BLaER1 treated with 17β-estradiol and CSF1 and Interleukin-3, amounts not matched to agents 10 nM and 100 nM (cell line): ENCODE measurements around the gene MEDAG.

Experiments
- H3K27ac ChIP-seq, 11 experiments: shearing (Covaris generic); formaldehyde crosslinking; 2 replicates each; pipeline ENCODE4 v1.8.1; 2022
- H3K27me3 ChIP-seq, 11 experiments: shearing (Covaris generic); formaldehyde crosslinking; 2 replicates each; pipeline ENCODE4 v1.8.1; 2022
- H3K36me3 ChIP-seq, 11 experiments: shearing (Covaris generic); formaldehyde crosslinking; 2 replicates each; pipeline ENCODE4 v1.8.1; 2022
- H3K4me1 ChIP-seq, 10 experiments: shearing (Covaris generic); formaldehyde crosslinking; 2 replicates each; pipeline ENCODE4 v1.8.1; 2022
- H3K4me2 ChIP-seq, 11 experiments: shearing (Covaris generic); formaldehyde crosslinking; 2 replicates each; pipeline ENCODE4 v1.8.1; 2022
- H3K4me3 ChIP-seq, 10 experiments: shearing (Covaris generic); formaldehyde crosslinking; 2 replicates each; pipeline ENCODE4 v1.8.1; 2022
- H3K9ac ChIP-seq, 11 experiments: shearing (Covaris generic); formaldehyde crosslinking; 2 replicates each; pipeline ENCODE4 v1.8.1; 2022
- H3K9me3 ChIP-seq, 11 experiments: shearing (Covaris generic); formaldehyde crosslinking; replicated peaks in 1 of 11; 2 replicates each; pipeline ENCODE4 v1.8.1; 2022
- H4K20me1 ChIP-seq, 11 experiments: shearing (Covaris generic); formaldehyde crosslinking; 2 replicates each; pipeline ENCODE4 v1.8.1; 2022
- Cebpa-rat ChIP-seq, 11 experiments: shearing (Covaris generic); IDR thresholded peaks; 2 replicates each; pipeline ENCODE4 v1.8.1; 2022

Gene MEDAG

DNA sequence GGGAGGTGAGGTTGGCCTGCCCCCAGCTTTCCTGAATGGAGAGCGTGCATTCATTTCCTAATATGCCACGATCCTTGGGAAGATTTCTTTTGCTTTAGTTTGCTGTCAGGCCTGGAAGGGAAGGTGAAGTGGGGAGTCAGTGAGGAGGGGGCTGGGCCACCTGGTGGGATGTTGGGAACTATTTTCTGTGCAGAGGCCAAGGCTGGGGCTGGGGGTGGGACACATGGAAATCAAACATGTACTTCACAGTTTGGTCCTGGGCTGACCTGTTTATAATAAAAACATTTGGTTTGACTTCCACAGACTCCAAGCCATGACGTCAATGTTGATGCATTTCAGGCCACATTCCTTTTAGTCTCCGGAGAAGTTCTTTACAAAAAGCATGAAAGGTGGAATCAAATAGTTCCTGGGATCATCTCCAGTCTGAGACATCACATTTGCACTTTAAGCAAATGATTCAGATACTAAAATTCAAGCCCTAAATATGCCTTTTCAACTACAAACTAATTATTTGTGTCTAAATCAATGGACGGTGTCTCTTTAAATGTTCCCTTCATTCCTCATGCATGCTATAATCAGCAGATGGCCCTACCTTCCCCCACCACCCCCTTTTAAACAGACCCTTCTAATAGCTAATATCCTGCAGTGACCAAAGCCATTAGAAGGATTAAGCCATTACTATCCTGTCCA lies 41.5 kb upstream of the MEDAG start:
- Histone ChIP-seq H3K4me2 (no peak overlapping the region; a peak in 1 of 22 replicates), H4K20me1 (no peaks in the 10 kb centered on the region), H3K27me3 (no peaks in the 10 kb centered on the region), H3K27ac (no peak overlapping the region; a peak in 2 of 22 replicates), H3K36me3 (no peaks in the 10 kb centered on the region), H3K9me3 (no peaks in the 10 kb centered on the region), H3K4me3 (no peak overlapping the region), H3K9ac (peak overlapping the region in 2 of 11 experiments; percentile 10 to 14; a peak in 1 of 22 replicates), H3K4me1 (peaks cover 0 to 13% (median 2%) of the 10 kb centered on the region in 10 experiments; a peak in 8 of 20 replicates)
- TF ChIP-seq Cebpa-rat (IDR thresholded peaks at IDR 0.05) = no peak

DNA sequence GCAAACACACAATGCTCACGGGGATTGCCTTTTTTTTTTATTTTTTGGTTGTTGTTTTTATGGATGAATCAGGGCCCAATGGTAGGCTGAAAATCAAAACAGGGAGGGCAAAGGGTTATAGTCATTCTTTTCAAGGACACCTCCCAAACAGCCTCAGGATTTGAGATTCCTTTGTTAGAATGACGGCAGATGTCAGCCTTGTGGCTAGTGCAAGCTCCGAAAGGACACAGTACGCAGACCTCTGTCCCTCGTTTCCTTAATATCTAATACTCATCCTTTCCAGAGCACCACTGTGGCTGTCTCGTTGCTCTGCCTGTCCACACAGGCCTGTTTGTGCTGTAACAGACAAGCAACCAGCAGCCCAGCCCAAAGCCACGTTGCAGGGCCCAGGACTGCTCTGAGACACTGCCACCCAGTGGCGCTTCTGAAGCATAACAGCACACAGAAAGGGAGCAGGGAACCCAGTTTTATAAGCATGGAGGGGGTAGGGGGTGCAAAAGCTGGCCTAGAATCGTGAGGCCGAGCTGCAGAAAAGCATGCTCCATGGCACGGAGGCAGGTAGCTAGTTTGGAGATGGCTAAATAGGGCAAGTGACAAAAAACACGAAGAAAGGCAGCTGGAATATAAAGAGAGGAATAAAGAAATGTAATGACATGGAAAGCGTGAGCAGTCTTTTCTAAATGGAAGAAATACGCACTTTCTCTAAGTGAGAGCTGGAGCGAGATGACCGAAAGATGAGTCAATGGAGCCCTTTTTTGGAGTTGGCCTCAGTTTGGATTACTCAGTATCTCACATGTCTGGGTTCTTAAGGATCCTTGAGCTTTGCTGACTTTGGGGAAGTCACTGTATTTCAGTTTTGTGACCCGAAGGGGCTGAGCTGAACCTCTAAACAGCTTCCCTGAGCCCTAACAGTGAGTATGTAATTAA lies 40.7 kb upstream of the MEDAG start:
- no peaks in the 10 kb centered on the region for H4K20me1 ChIP-seq
- peak overlapping the region in 1 of 11 experiments; percentile 13; a peak in 2 of 22 replicates for H3K27ac ChIP-seq
- H3K27me3 ChIP-seq = no peaks in the 10 kb centered on the region
- H3K4me3 ChIP-seq = no peak overlapping the region
- peak overlapping the region in 3 of 11 experiments; percentile 10 to 14 (median 14); a peak in 3 of 22 replicates for H3K9ac ChIP-seq
- peaks cover 0 to 17% (median 2%) of the 10 kb centered on the region in 10 experiments; a peak in 8 of 20 replicates for H3K4me1 ChIP-seq
- H3K9me3 ChIP-seq = peaks cover 0 to 1% (median 0%) of the 10 kb centered on the region in 11 experiments; a peak in 1 of 22 replicates
- TF ChIP-seq Cebpa-rat (IDR thresholded peaks at IDR 0.05) = no peak
- peak overlapping the region in 3 of 11 experiments; percentile 14 to 51 (median 36); a peak in 6 of 22 replicates for H3K4me2 ChIP-seq
- no peaks in the 10 kb centered on the region for H3K36me3 ChIP-seq

DNA sequence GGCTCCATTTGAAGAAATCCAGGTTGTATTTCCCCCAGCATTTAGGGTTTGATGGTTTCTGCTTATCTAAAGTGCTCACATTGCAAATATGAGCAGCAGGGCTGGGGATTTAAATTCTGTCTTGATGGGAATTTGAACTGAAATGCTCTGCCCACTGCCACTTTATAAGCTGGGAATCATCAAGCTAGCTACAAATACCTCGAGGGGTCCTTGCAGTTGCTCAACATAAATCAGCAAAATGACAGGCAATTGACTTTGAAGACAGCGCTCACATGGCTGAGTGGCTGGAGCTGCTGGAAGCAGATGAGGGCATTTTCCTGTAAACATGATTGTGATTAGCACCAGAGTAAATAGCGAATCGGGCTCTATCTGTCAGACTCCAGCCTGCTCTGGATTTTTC lies 39.4 kb upstream of the MEDAG start:
- Histone ChIP-seq H3K36me3 (no peaks in the 10 kb centered on the region), H3K4me2 (no peak overlapping the region), H3K9me3 (peaks cover 0 to 4% (median 0%) of the 10 kb centered on the region in 11 experiments; a peak in 1 of 22 replicates), H3K4me1 (peaks cover under 1 to 30% (median 11%) of the 10 kb centered on the region in 10 experiments; a peak in 19 of 20 replicates), H3K27ac (no peak overlapping the region), H3K27me3 (no peaks in the 10 kb centered on the region), H3K4me3 (no peak overlapping the region), H3K9ac (no peak overlapping the region), H4K20me1 (no peaks in the 10 kb centered on the region)
- no peak for TF ChIP-seq Cebpa-rat (IDR thresholded peaks at IDR 0.05)

DNA sequence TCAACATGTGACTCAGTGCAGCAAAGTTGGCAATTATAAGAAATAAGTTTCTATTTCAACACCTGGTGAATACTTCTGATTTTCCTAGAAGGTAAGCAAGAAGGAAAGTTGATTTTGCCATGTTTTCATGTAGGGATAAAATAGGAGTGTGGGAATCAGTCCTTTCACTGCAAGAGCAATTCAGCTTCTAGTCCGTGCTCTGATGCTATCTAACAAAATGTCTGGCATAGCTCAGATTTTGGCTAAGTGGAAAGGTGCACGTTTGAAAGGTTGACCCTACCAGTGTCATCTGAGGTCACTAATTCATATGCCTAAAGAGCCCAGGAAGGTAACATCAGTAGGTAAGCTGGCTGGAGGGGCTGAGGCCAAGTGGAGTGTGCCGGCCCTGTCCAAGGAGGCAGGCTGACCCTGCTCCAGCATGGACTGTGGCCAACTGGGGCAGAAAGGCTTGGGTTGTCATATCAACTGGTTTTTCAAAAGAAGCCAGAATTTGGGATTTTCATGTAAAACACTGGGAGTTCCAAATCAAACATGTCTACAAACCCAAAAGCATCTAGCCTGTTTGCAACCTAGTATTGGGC lies 38.9 kb upstream of the MEDAG start:
- H3K9ac ChIP-seq = no peak overlapping the region
- no peak overlapping the region for H3K4me2 ChIP-seq
- H3K4me1 ChIP-seq = peaks cover 6 to 35% (median 16%) of the 10 kb centered on the region in 10 experiments
- no peak overlapping the region for H3K4me3 ChIP-seq
- TF ChIP-seq Cebpa-rat (IDR thresholded peaks at IDR 0.05) = no peak
- no peaks in the 10 kb centered on the region for H4K20me1 ChIP-seq
- no peaks in the 10 kb centered on the region for H3K36me3 ChIP-seq
- no peaks in the 10 kb centered on the region for H3K27me3 ChIP-seq
- peaks cover 0 to 4% (median 0%) of the 10 kb centered on the region in 11 experiments; a peak in 1 of 22 replicates for H3K9me3 ChIP-seq
- H3K27ac ChIP-seq = no peak overlapping the region

DNA sequence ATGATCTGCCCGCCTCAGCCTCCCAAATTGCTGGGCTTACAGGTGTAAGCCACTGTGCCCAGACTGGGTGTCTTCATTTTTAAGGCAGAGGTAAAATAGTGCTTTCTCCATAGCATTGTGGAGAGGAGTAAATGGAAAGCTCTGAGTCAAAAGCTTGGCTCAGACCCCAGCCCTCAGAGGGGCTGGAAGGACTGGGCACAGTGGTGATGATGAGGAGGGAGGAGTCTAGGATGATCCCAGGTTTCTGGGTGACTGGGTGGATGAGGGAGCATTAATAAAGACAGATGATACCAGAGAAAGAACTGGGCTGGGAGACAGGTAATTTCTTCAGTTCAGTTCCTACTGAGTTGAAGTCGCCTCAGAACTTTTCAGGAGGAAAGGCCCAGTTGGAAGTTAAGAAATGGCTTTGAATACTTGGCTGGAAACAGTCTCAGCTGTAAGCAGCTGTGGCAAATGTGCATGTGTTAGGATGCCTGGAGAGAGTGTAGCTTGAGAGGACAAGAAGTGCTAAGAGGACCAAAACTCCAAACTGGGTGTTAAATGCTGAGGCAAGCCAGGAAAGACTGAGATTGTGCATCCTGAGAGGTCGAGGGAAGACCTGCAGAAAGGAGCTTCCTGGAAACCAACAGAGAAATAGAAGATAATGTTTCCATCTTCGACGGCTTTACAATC lies 37.1 kb upstream of the MEDAG start:
- Histone ChIP-seq H3K4me3 (no peak overlapping the region), H3K9ac (no peak overlapping the region), H3K36me3 (no peaks in the 10 kb centered on the region), H4K20me1 (no peaks in the 10 kb centered on the region), H3K4me2 (no peak overlapping the region), H3K4me1 (peaks cover 23 to 53% (median 34%) of the 10 kb centered on the region in 10 experiments), H3K9me3 (peaks cover 0 to 4% (median 0%) of the 10 kb centered on the region in 11 experiments; a peak in 1 of 22 replicates), H3K27ac (no peak overlapping the region), H3K27me3 (no peaks in the 10 kb centered on the region)
- TF ChIP-seq Cebpa-rat (IDR thresholded peaks at IDR 0.05) = no peak

DNA sequence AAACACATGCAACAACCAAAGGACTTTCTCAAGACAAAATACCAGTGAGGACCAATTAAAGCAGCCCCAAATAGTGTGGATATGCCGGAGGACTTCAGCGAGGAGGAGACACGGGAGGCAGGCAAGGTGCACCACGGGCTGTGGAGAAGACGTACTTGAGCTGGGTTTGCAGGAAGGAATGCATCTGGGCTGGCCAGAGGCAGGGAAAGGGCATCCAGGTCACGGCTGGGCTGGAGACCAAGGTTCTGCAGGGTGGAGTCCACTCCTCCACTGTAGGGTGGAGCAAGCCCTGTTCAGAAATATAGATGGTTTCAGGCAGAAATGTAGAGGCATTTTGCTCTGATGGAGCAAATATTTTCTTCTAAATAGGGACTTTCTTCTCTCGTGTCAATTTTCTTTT lies 36.6 kb upstream of the MEDAG start:
- Histone ChIP-seq H3K4me2 (no peak overlapping the region), H3K4me3 (no peak overlapping the region), H3K36me3 (no peaks in the 10 kb centered on the region), H4K20me1 (no peaks in the 10 kb centered on the region), H3K27ac (no peak overlapping the region), H3K9ac (no peak overlapping the region), H3K4me1 (peaks cover 23 to 56% (median 37%) of the 10 kb centered on the region in 10 experiments), H3K9me3 (peaks cover 0 to 4% (median 0%) of the 10 kb centered on the region in 11 experiments; a peak in 1 of 22 replicates), H3K27me3 (no peaks in the 10 kb centered on the region)
- no peak for TF ChIP-seq Cebpa-rat (IDR thresholded peaks at IDR 0.05)

GRCh38 chr13:30870049-30870884 lies 35.8 kb upstream of the MEDAG start:
- no peak overlapping the region for H3K4me3 ChIP-seq
- peaks cover 23 to 53% (median 37%) of the 10 kb centered on the region in 10 experiments for H3K4me1 ChIP-seq
- H3K4me2 ChIP-seq = peak overlapping the region in 5 of 11 experiments; percentile 5 to 86 (median 14); a peak in 4 of 22 replicates

More at GRCh38 chr13:30870049-30870884, 35.8 kb upstream of the MEDAG start:
- H3K36me3 ChIP-seq = no peaks in the 10 kb centered on the region
- no peaks in the 10 kb centered on the region for H3K27me3 ChIP-seq
- H3K27ac ChIP-seq = no peak overlapping the region
- no peak for TF ChIP-seq Cebpa-rat (IDR thresholded peaks at IDR 0.05)
- H4K20me1 ChIP-seq = no peaks in the 10 kb centered on the region
- peaks cover 0 to 4% (median 0%) of the 10 kb centered on the region in 11 experiments; a peak in 1 of 22 replicates for H3K9me3 ChIP-seq
- H3K9ac ChIP-seq = no peak overlapping the region
